SK-N-SH treated with all-trans-retinoic acid at 6 μM for 48 hours (cell line): Measurements from ENCODE around the gene PSMB10.

Source experiments
- ATAC-seq: fragments of 200-7000 bp; cut with Tn5 transposase; 3 replicates; pipeline ENCODE4 v1.9.1; 2020; ENCODE audit warnings: mild to moderate bottlenecking, moderate library complexity
- ARNTL ChIP-seq: fragments of 450-650 bp; formaldehyde crosslinking; IDR thresholded peaks from 2 replicates; pipeline ENCODE4 v1.5.0; 2020; ENCODE audit warnings: low read depth, mild to moderate bottlenecking, moderate library complexity, borderline replicate concordance
- BACH2 ChIP-seq: fragments of 250-450 bp; sonication (Bioruptor Pico); IDR thresholded peaks from 2 replicates; pipeline ENCODE4 v1.9.0; 2021; ENCODE audit warnings: mild to moderate bottlenecking, borderline replicate concordance
- CSDC2 ChIP-seq: fragments of 250-450 bp; sonication (Bioruptor Pico); IDR thresholded peaks from 2 replicates; pipeline ENCODE4 v1.5.0; 2020; ENCODE audit warnings: mild to moderate bottlenecking, moderate library complexity
- ESRRG ChIP-seq: fragments of 250-450 bp; sonication (Bioruptor Pico); IDR thresholded peaks from 2 replicates; pipeline ENCODE4 v1.6.1; 2021; ENCODE audit warnings: mild to moderate bottlenecking
- GLIS3 ChIP-seq: fragments of 250-450 bp; sonication (Bioruptor Pico); IDR thresholded peaks from 2 replicates; pipeline ENCODE4 v1.5.0; 2020; ENCODE audit warnings: mild to moderate bottlenecking, moderate library complexity
- ISL1 ChIP-seq: fragments of 250-450 bp; sonication (Bioruptor Pico); IDR thresholded peaks from 2 replicates; pipeline ENCODE4 v2.1.2; 2022; ENCODE audit warnings: mild to moderate bottlenecking, moderate library complexity
- OSR1 ChIP-seq: fragments of 250-450 bp; sonication (Bioruptor Pico); IDR thresholded peaks from 2 replicates; pipeline ENCODE4 v1.8.0; 2022; ENCODE audit warnings: moderate library complexity, mild to moderate bottlenecking, inconsistent platforms
- PPARA ChIP-seq: fragments of 250-450 bp; sonication (Bioruptor Pico); IDR thresholded peaks from 2 replicates; pipeline ENCODE4 v1.5.0; 2020; ENCODE audit warnings: mild to moderate bottlenecking, borderline replicate concordance
- RARB ChIP-seq: fragments of 250-450 bp; sonication (Bioruptor Pico); IDR thresholded peaks from 2 replicates; pipeline ENCODE4 v1.8.0; 2021; ENCODE audit warnings: mild to moderate bottlenecking, moderate library complexity
- SNAI2 ChIP-seq: fragments of 250-450 bp; sonication (Bioruptor Pico); IDR thresholded peaks from 2 replicates; pipeline ENCODE4 v1.5.0; 2020; ENCODE audit warnings: mild to moderate bottlenecking, moderate library complexity
- TCF4 ChIP-seq: fragments of 250-450 bp; sonication (Bioruptor Pico); IDR thresholded peaks from 2 replicates; pipeline ENCODE4 v1.8.0; 2021; ENCODE audit warnings: mild to moderate bottlenecking, moderate library complexity, borderline replicate concordance
- TOX ChIP-seq: fragments of 250-450 bp; sonication (Bioruptor Pico); IDR thresholded peaks from 2 replicates; pipeline ENCODE4 v1.8.0; 2021; ENCODE audit warnings: mild to moderate bottlenecking, moderate library complexity, borderline replicate concordance
- ZFP3 ChIP-seq: fragments of 250-450 bp; sonication (Bioruptor Pico); IDR thresholded peaks from 2 replicates; pipeline ENCODE4 v1.5.0; 2020; ENCODE audit warnings: mild to moderate bottlenecking, moderate library complexity
- ZFP30 ChIP-seq: fragments of 450-650 bp; formaldehyde crosslinking; IDR thresholded peaks from 2 replicates; pipeline ENCODE4 v1.5.0; 2022; ENCODE audit warnings: mild to moderate bottlenecking, moderate library complexity
- ZNF565 ChIP-seq: fragments of 450-650 bp; formaldehyde crosslinking; conservative IDR thresholded peaks from 2 replicates; pipeline ENCODE4 v1.5.0; 2020; ENCODE audit warnings: low read depth, mild to moderate bottlenecking, moderate library complexity
- ZNF8 ChIP-seq: fragments of 450-650 bp; formaldehyde crosslinking; IDR thresholded peaks from 2 replicates; pipeline ENCODE4 v1.5.0; 2020; ENCODE audit warnings: mild to moderate bottlenecking, moderate library complexity
- TF ChIP-seq, protein P1 (sequence below): fragments of 250-450 bp; sonication (Bioruptor Pico); IDR thresholded peaks from 2 replicates; pipeline ENCODE4 v1.5.1; 2021; ENCODE audit warnings: mild to moderate bottlenecking, moderate library complexity
- TF ChIP-seq, protein P2 (sequence below): fragments of 250-450 bp; sonication (Bioruptor Pico); IDR thresholded peaks from 2 replicates; pipeline ENCODE4 v1.5.1; 2020; ENCODE audit warnings: low read depth, mild to moderate bottlenecking, moderate library complexity
- TF ChIP-seq, protein P3 (sequence below): fragments of 250-450 bp; sonication (Bioruptor Pico); IDR thresholded peaks from 2 replicates; pipeline ENCODE4 v1.5.0; 2020; ENCODE audit warnings: mild to moderate bottlenecking, moderate library complexity
- TF ChIP-seq, protein P4 (sequence below): fragments of 250-450 bp; sonication (Bioruptor Pico); IDR thresholded peaks from 2 replicates; pipeline ENCODE4 v1.8.0; 2020; ENCODE audit warnings: mild to moderate bottlenecking, moderate library complexity, borderline replicate concordance

PSMB10 gene

DNA sequence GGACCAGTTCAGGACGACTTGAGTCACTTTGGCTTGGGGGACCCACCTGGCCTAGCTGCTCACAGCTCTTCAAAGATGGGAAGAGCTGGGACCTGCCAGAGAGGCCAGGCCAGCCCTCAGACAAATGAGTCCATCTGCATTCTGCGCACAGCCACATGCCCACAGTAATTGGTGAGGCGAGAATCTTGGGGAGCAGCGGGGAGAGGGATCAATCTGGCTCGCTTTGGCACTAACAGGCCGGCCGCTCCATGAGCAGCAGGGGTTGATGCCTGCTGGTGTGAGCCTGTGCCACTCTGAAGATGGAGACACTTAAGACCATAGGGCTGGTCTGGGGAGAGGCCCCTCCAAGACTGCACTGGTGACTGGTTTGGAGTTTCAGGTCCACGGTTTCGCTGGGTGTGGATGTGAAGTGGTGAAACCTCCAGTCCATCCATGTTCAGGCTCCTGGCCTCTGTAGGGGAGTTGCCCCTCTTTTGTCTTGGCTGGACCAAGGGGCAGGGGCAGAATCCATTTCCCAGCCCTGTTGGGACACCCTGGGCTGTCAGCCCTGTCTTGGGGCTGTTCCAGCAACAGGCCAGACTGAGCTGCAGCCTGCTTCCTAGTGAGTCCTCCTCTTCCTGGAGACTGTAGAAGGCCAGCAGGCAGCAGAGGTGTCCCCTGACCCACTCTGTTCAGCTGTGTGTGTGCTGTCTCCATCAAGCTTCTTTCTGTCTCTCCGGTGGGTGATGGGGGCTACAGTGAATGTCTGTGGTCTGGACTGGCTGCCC is 12.3 kb downstream of the PSMB10 start:
- TF ChIP-seq ZNF565 (CRISPR knock-in tag) = no peak
- no peak for TF ChIP-seq ZFP3 (CRISPR knock-in tag)
- TF ChIP-seq TCF4 (CRISPR knock-in tag) = no peak
- TF ChIP-seq RARB (CRISPR knock-in tag) = no peak
- no peak for TF ChIP-seq OSR1 (CRISPR knock-in tag)
- no peak for TF ChIP-seq GLIS3
- no peak for TF ChIP-seq ZNF8 (CRISPR knock-in tag)
- TF ChIP-seq BACH2 = no peak
- TF ChIP-seq ESRRG (CRISPR knock-in tag) = no peak
- no peak for TF ChIP-seq ZFP30 (CRISPR knock-in tag)
- TF ChIP-seq SNAI2 (CRISPR knock-in tag) = no peak
- TF ChIP-seq, protein P1, sequence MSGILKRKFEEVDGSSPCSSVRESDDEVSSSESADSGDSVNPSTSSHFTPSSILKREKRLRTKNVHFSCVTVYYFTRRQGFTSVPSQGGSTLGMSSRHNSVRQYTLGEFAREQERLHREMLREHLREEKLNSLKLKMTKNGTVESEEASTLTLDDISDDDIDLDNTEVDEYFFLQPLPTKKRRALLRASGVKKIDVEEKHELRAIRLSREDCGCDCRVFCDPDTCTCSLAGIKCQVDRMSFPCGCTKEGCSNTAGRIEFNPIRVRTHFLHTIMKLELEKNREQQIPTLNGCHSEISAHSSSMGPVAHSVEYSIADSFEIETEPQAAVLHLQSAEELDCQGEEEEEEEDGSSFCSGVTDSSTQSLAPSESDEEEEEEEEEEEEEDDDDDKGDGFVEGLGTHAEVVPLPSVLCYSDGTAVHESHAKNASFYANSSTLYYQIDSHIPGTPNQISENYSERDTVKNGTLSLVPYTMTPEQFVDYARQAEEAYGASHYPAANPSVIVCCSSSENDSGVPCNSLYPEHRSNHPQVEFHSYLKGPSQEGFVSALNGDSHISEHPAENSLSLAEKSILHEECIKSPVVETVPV (CRISPR knock-in tag) = no peak
- TF ChIP-seq, protein P2, sequence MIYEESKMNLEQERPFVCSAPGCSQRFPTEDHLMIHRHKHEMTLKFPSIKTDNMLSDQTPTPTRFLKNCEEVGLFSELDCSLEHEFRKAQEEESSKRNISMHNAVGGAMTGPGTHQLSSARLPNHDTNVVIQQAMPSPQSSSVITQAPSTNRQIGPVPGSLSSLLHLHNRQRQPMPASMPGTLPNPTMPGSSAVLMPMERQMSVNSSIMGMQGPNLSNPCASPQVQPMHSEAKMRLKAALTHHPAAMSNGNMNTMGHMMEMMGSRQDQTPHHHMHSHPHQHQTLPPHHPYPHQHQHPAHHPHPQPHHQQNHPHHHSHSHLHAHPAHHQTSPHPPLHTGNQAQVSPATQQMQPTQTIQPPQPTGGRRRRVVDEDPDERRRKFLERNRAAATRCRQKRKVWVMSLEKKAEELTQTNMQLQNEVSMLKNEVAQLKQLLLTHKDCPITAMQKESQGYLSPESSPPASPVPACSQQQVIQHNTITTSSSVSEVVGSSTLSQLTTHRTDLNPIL (CRISPR knock-in tag) = no peak
- TF ChIP-seq, protein P3, sequence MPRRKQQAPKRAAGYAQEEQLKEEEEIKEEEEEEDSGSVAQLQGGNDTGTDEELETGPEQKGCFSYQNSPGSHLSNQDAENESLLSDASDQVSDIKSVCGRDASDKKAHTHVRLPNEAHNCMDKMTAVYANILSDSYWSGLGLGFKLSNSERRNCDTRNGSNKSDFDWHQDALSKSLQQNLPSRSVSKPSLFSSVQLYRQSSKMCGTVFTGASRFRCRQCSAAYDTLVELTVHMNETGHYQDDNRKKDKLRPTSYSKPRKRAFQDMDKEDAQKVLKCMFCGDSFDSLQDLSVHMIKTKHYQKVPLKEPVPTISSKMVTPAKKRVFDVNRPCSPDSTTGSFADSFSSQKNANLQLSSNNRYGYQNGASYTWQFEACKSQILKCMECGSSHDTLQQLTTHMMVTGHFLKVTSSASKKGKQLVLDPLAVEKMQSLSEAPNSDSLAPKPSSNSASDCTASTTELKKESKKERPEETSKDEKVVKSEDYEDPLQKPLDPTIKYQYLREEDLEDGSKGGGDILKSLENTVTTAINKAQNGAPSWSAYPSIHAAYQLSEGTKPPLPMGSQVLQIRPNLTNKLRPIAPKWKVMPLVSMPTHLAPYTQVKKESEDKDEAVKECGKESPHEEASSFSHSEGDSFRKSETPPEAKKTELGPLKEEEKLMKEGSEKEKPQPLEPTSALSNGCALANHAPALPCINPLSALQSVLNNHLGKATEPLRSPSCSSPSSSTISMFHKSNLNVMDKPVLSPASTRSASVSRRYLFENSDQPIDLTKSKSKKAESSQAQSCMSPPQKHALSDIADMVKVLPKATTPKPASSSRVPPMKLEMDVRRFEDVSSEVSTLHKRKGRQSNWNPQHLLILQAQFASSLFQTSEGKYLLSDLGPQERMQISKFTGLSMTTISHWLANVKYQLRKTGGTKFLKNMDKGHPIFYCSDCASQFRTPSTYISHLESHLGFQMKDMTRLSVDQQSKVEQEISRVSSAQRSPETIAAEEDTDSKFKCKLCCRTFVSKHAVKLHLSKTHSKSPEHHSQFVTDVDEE (CRISPR knock-in tag) = no peak
- no peak for TF ChIP-seq ARNTL (CRISPR knock-in tag)
- TF ChIP-seq TOX (CRISPR knock-in tag) = no peak
- no peak for TF ChIP-seq CSDC2 (CRISPR knock-in tag)
- TF ChIP-seq, all 23 proteins: peak for 0

DNA sequence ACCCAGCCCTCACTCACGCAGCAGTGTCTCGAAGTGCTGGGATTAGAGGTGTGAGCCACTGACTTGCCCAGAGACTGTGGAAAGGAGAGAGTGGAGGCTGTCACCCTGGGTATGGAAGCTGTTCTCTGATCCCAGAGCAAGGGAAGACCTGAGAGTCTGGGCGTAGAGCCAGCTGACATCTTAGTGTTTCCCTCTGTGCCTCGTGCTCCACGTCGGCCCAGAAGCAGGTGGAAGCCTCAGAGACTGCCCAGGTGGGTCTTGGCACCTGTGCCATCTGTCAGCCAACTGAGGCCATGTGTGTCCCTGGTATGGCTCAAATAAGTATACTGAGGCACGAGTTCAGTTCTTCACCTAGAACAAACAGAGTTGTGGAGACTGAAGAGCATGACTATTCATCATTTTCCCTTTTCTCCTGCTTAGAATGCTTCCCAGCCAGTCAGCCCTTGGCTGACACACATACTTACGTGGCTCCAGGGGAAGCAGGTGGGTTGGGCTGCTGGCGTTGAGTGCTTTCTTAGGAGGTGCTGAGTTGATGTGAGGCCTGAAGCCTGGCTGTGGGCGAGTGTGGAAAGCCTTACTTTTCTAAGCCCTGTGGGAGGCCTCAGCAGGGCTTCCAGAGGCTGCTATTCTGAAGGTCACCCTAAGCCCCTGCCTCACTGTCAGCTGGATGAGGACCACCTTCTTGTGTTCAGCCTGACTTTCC is 13.1 kb downstream of the PSMB10 start:
- ATAC-seq = no peak
- TF ChIP-seq TOX (CRISPR knock-in tag) = no peak
- TF ChIP-seq, protein P4, sequence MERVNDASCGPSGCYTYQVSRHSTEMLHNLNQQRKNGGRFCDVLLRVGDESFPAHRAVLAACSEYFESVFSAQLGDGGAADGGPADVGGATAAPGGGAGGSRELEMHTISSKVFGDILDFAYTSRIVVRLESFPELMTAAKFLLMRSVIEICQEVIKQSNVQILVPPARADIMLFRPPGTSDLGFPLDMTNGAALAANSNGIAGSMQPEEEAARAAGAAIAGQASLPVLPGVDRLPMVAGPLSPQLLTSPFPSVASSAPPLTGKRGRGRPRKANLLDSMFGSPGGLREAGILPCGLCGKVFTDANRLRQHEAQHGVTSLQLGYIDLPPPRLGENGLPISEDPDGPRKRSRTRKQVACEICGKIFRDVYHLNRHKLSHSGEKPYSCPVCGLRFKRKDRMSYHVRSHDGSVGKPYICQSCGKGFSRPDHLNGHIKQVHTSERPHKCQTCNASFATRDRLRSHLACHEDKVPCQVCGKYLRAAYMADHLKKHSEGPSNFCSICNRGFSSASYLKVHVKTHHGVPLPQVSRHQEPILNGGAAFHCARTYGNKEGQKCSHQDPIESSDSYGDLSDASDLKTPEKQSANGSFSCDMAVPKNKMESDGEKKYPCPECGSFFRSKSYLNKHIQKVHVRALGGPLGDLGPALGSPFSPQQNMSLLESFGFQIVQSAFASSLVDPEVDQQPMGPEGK (CRISPR knock-in tag) = no peak
- TF ChIP-seq, all 23 proteins: peak for 0

More for the DNA sequence above, 12.3 kb downstream of the PSMB10 start:
- ATAC-seq = no peak

DNA sequence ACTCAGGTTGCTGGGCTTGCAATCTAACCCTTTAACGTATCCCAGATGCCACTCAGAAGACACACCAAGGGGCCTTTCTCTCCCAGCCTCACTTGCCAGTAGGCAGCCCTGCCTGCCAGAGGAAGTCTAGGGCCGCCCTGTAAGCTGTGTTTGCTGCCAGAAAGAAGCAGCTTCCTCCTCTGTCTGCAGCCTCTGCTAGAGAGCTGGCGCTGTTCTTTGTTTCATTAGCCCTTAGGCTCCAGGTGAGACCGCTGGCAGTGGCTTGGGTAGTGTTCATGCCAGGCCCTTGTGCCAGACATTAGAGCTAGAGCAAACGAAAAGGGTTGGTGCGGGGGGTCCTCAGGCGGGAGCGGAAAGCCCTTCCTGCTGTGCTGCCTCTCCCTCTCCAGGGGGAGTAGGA is 13.9 kb downstream of the PSMB10 start:
- TF ChIP-seq ZFP3 (CRISPR knock-in tag) = no peak
- no peak for TF ChIP-seq ISL1 (CRISPR knock-in tag)
- TF ChIP-seq, protein P2 (CRISPR knock-in tag) = no peak
- no peak for TF ChIP-seq TOX (CRISPR knock-in tag)
- TF ChIP-seq, protein P1 (CRISPR knock-in tag) = no peak
- no peak for TF ChIP-seq ESRRG (CRISPR knock-in tag)
- no peak for TF ChIP-seq TCF4 (CRISPR knock-in tag)
- TF ChIP-seq PPARA = no peak
- ATAC-seq = no peak
